ENCODE measurements around the gene SPR. TPM values are rescaled to one million over a fixed set of nuclear protein-coding genes. Genes with fewer than 3 reads are reported as not detected.

Gene SPR
- total RNA-seq, 1 experiment from 2014 or later = 8.0 TPM

DNA sequence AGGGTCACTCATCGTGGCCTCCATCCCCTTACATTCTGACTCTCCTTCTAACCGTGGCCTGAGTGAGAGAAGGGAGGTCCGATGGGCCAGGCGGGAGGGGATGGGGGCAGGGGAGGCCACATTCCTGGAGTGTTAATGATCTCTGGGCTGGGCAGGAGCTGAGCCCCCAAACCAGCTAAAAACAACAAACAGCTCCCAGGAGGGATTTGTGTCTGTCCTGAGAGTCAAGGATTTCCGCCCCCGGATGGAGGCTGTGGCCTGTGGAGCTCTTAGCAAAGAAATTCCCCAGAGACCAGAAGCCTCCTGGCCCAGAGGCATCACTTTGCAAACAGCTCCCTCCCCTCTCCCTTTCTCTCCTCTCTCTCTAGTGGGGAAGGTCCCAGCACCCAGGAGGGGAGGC, 53.6 kb downstream of the SPR start:
- H3K4me3 ChIP-seq (ENCODE audit: insufficient read depth, low read depth, low read length) = no peak overlapping the region
- DNase-seq = peak; percentile 81
- no peaks in the 10 kb centered on the region for H3K36me3 ChIP-seq (replicated peaks; ENCODE audit: control insufficient read depth, insufficient read depth, low read length)
- H3K27me3 ChIP-seq (ENCODE audit: control insufficient read depth, insufficient read depth, low read length) = peaks cover 7% of the 10 kb centered on the region

Other genes starting within 250 kb of the SPR start
- 20.5 and 25.3 TPM in 2 replicates for gene EXOC6B, start 61.4 kb upstream of the SPR start, total RNA-seq (2014; rRNA removed; shearing (Covaris generic))
- gene EMX1, start 30.1 kb downstream of the SPR start, total RNA-seq (2014; rRNA removed; shearing (Covaris generic)) = 0.28 and 1.6 TPM in 2 replicates
- 19.4 and 23.9 TPM in 2 replicates for gene SFXN5, start 184.3 kb downstream of the SPR start, total RNA-seq (2014; rRNA removed; shearing (Covaris generic))
- 12.4 and 16.7 TPM in 2 replicates for gene RAB11FIP5, start 225.5 kb downstream of the SPR start, total RNA-seq (2014; rRNA removed; shearing (Covaris generic))

All from H7 (cell line).